ENCODE data around the gene DEPDC1.

DNA sequence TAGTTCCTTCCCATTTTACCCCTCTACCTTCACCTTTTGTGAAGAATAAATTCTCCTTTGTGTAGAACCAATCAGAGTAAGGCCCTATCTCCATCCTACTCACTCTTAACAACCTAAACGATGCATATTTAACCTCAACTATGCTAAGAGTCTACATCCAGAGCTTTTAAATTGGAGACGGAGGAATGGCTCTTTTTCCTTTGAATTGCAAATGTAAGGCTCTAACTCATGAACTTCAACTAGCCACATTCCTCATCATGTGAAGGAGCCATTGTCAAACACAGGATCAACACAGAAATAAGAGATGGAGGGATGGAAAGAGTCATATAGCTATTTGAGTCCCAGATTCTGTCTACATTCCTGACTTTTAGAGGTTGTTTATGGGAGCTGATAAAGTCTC, 18.2 kb downstream of the DEPDC1 start:
- TF ChIP-seq ZNF263 (CRISPR knock-in tag; IDR thresholded peaks at IDR 0.05; ENCODE audit: low read depth) (no peak), MYBL2 (CRISPR knock-in tag; IDR thresholded peaks at IDR 0.05) (no peak), SP1 (CRISPR knock-in tag; conservative IDR thresholded peaks at IDR 0.05) (no peak), ZNF121 (CRISPR knock-in tag; IDR thresholded peaks at IDR 0.05) (no peak), NR3C1 (CRISPR knock-in tag; conservative IDR thresholded peaks at IDR 0.05; ENCODE audit: low read depth) (no peak), ZNF671 (CRISPR knock-in tag; IDR thresholded peaks at IDR 0.05) (no peak)
- TF ChIP-seq, protein P1, sequence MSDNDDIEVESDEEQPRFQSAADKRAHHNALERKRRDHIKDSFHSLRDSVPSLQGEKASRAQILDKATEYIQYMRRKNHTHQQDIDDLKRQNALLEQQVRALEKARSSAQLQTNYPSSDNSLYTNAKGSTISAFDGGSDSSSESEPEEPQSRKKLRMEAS (CRISPR knock-in tag; IDR thresholded peaks at IDR 0.05): no peak
- TF ChIP-seq, protein P2, sequence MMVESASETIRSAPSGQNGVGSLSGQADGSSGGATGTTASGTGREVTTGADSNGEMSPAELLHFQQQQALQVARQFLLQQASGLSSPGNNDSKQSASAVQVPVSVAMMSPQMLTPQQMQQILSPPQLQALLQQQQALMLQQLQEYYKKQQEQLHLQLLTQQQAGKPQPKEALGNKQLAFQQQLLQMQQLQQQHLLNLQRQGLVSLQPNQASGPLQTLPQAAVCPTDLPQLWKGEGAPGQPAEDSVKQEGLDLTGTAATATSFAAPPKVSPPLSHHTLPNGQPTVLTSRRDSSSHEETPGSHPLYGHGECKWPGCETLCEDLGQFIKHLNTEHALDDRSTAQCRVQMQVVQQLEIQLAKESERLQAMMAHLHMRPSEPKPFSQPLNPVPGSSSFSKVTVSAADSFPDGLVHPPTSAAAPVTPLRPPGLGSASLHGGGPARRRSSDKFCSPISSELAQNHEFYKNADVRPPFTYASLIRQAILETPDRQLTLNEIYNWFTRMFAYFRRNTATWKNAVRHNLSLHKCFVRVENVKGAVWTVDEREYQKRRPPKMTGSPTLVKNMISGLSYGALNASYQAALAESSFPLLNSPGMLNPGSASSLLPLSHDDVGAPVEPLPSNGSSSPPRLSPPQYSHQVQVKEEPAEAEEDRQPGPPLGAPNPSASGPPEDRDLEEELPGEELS (CRISPR knock-in tag; IDR thresholded peaks at IDR 0.05): no peak
- TF ChIP-seq, protein P3, sequence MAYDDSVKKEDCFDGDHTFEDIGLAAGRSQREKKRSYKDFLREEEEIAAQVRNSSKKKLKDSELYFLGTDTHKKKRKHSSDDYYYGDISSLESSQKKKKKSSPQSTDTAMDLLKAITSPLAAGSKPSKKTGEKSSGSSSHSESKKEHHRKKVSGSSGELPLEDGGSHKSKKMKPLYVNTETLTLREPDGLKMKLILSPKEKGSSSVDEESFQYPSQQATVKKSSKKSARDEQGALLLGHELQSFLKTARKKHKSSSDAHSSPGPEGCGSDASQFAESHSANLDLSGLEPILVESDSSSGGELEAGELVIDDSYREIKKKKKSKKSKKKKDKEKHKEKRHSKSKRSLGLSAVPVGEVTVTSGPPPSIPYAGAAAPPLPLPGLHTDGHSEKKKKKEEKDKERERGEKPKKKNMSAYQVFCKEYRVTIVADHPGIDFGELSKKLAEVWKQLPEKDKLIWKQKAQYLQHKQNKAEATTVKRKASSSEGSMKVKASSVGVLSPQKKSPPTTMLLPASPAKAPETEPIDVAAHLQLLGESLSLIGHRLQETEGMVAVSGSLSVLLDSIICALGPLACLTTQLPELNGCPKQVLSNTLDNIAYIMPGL (CRISPR knock-in tag; IDR thresholded peaks at IDR 0.05): no peak
- TF ChIP-seq, protein P4, sequence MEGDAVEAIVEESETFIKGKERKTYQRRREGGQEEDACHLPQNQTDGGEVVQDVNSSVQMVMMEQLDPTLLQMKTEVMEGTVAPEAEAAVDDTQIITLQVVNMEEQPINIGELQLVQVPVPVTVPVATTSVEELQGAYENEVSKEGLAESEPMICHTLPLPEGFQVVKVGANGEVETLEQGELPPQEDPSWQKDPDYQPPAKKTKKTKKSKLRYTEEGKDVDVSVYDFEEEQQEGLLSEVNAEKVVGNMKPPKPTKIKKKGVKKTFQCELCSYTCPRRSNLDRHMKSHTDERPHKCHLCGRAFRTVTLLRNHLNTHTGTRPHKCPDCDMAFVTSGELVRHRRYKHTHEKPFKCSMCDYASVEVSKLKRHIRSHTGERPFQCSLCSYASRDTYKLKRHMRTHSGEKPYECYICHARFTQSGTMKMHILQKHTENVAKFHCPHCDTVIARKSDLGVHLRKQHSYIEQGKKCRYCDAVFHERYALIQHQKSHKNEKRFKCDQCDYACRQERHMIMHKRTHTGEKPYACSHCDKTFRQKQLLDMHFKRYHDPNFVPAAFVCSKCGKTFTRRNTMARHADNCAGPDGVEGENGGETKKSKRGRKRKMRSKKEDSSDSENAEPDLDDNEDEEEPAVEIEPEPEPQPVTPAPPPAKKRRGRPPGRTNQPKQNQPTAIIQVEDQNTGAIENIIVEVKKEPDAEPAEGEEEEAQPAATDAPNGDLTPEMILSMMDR (IDR thresholded peaks at IDR 0.05): no peak
- TF ChIP-seq, protein P5, sequence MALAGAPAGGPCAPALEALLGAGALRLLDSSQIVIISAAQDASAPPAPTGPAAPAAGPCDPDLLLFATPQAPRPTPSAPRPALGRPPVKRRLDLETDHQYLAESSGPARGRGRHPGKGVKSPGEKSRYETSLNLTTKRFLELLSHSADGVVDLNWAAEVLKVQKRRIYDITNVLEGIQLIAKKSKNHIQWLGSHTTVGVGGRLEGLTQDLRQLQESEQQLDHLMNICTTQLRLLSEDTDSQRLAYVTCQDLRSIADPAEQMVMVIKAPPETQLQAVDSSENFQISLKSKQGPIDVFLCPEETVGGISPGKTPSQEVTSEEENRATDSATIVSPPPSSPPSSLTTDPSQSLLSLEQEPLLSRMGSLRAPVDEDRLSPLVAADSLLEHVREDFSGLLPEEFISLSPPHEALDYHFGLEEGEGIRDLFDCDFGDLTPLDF (CRISPR knock-in tag; IDR thresholded peaks at IDR 0.05): no peak
- TF ChIP-seq, protein P6, sequence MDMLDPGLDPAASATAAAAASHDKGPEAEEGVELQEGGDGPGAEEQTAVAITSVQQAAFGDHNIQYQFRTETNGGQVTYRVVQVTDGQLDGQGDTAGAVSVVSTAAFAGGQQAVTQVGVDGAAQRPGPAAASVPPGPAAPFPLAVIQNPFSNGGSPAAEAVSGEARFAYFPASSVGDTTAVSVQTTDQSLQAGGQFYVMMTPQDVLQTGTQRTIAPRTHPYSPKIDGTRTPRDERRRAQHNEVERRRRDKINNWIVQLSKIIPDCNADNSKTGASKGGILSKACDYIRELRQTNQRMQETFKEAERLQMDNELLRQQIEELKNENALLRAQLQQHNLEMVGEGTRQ (CRISPR knock-in tag; IDR thresholded peaks at IDR 0.05): no peak
- TF ChIP-seq, protein P7, sequence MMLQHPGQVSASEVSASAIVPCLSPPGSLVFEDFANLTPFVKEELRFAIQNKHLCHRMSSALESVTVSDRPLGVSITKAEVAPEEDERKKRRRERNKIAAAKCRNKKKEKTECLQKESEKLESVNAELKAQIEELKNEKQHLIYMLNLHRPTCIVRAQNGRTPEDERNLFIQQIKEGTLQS (CRISPR knock-in tag; conservative IDR thresholded peaks at IDR 0.05): no peak
- TF ChIP-seq, protein P8, sequence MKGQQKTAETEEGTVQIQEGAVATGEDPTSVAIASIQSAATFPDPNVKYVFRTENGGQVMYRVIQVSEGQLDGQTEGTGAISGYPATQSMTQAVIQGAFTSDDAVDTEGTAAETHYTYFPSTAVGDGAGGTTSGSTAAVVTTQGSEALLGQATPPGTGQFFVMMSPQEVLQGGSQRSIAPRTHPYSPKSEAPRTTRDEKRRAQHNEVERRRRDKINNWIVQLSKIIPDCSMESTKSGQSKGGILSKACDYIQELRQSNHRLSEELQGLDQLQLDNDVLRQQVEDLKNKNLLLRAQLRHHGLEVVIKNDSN (CRISPR knock-in tag; IDR thresholded peaks at IDR 0.05): no peak
